ENCODE measurements around the gene ANKRD40.

- TF ChIP-seq CTCF (IDR thresholded peaks at IDR 0.05) (no peak), POLR2A (IDR thresholded peaks at IDR 0.05) (no peak)
Measured at GRCh38 chr17:50697062-50697461, 10.7 kb downstream of the ANKRD40 start.
